Stimulated activated CD8-positive, alpha-beta memory T cell treated with anti-CD3 and anti-CD28 coated beads, Interleukin-7, amount 100 ng/mL, for 4 hours (primary cell): ENCODE measurements around the gene SBSN.

Experiments used
- DNase-seq, 2 donors: peaks; one replicate each; pipeline ENCODE4 v3.0.0-alpha.2; 2020; ENCODE audit warnings: low read depth in 2 of 2

The SBSN gene, protein sequence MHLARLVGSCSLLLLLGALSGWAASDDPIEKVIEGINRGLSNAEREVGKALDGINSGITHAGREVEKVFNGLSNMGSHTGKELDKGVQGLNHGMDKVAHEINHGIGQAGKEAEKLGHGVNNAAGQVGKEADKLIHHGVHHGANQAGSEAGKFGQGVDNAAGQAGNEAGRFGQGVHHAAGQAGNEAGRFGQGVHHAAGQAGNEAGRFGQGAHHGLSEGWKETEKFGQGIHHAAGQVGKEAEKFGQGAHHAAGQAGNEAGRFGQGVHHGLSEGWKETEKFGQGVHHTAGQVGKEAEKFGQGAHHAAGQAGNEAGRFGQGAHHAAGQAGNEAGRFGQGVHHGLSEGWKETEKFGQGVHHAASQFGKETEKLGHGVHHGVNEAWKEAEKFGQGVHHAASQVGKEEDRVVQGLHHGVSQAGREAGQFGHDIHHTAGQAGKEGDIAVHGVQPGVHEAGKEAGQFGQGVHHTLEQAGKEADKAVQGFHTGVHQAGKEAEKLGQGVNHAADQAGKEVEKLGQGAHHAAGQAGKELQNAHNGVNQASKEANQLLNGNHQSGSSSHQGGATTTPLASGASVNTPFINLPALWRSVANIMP

DNA sequence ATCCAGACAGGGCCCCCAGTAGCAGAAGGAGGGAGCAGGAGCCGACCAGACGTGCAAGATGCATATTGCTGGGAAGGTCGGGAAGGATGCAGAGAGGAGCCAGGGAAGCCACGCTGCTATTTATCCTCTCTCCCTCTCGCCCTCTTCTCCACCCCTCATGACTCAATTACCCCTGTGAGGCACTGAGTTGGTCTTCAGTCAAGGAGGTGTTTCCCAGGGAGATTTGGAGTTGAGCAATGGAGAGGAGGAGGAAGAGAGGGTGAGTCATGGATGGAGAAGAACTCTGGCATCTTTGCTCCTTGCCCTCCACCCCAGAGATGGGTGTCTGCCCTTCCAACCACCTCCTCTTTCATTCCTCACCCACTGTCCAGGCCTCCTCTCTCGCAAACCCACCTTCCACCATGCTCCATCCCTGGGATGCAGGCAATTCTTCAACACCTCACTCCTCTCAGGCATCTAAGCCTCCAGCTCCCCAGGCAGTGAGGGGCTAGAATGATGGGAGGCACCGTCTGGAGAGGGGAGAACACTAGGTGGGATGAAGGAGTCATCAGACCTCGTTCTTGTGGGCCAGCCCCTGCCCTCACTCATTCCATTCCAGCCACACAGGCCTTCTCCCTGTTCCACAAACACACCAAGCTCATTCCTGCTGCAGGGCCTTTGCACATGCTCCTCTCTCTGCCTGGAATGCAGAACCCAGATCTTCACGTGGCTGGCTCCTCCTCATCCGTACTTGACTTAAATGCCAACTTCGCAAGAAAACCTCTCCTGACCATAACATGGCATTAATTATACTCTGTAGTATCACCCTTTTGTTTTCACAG, at the start of gene SBSN:
SBSN (minus strand) TSS at position 94 of the 821 bp plus-strand sequence; CDS start at position 64, 30 bp downstream.
- DNase-seq = no peak

DNA sequence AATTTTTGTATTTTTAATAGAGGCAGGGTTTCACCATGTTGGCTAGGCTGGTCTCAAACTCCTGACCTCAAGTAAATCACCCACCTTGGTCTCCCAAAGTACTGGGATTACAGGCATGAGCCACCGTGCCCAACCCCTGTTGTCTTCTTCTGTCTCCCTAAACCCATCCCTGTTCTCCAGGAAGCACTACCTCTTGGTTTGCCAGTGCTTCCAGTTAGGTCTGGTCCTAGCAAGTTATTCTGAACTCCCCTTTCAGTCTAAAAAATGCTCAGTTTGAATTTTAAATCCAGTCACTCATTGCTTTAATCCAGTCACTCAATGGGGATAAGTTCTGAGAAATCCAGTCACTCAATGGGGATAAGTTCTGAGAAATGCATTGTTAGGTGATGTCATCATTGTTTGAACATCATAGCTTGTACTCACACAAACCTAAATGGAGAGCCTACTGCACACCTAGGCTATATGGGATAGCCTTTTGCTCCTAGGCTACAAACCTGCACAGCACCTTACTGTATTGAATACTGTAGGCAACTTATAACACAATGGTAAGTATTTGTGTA, 43.4 kb upstream of the SBSN start:
- DNase-seq = no peak

DNA sequence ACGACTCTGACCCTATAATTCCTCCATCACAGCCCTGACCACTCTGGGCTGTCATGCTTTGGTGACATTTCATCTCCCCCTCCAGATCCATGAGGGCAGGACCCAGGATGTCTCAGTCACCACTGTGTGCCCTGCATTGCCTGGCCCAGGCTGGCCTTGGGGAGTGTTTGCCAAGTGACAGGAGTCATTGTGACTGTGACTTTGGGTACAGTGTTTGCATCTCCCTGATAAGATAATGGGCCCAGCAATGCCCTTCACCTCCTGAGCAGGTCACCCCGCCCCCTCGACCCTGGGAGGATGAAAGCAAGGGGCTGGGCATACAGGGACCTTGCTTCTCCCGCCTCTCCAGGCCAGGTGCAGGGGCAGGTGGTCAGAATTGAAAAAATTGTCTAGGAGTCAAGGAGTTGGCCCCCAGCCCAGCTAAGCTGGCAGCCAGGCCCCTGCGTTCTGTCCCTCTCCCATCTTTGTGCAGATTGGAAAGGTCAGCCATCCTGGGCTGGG, 41.2 kb upstream of the SBSN start:
- no peak for DNase-seq

DNA sequence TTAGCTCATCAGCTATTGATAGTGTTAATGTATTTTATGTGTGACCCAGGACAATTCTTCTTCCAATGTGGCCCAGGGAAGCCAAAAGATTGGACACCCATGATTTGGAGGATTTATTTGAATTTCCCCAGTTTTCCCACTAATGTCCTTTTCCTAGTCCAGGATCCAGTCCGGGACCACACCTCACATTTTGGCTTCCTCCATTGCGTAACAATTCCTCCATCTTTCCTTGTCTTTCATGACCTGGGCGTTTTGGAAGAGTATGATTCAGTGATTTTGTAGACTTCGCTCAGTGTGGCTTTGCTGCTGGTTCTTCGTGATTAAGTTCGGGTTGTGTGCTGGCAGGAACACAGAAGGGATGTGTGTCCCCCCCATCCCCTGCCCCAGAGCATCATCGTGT, 38.6 kb upstream of the SBSN start:
- no peak for DNase-seq

DNA sequence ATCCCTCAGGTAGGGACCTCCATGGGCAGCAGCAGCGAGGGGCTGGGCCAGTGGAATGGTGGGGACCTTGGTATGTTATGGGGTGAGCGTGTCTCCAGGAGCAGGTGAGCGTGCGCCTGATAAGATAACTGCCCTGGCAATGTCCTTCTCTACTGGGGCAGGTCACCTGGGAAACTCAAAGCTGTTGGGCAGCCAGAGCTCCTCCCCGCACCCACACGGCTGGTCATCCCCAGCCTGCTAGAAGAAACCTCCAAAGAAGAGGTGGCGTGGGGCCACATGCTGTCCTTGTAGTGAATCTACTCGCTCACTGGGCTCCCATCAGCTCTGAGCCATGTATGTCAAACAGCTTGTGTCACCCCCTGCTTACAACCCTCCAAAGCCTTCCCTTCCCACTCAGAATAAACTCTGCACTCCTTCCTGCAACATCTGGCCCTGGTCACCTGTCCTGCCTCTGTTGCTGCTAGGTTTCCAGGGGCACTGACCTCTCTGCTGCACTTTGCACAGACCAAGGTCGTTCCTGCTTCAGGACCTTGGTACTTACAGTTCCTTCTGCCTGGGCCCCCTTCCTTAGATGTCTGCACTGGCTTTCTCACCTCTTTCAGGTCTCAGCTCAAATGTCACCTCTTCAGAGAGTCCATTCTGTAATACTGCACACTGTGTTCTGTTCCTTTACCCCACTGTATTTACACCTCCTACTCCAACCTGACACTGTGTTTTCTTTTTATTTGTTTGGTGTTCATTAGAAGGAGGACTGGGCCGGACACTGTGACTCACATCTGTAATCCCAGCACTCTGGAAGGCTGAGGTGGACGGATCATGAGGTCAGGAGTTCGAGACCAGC, 37.1 kb upstream of the SBSN start:
- DNase-seq = no peak

DNA sequence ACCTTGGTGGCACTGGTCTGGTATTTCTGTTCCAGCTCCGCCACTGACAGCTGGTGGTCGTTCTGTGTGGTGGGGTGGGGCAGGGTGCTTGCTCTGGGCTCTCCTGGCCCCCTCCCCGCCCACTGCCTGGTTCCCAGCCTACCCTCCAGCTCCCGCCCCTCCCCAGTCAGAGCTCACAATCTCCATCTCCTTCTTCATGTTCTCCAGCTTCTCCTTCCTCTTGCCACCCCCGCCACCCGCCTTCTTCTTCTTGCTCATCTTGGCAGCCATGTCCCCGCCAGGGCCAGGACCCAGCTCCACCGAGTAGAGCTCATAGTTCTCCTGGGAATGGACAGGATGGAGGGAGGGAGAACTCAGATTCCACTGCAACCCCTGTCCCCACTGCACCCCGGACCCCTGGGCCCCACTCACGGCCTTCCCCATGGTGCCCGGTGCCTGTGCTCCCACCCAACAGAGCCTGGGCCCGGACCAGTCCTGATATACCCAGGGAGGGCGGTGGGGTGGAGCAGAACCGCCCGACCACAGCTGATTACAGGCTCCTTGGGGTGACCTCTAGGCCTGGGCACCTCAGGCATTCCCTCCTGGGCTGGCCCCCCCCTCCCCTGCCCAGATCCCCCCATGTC, 35.2 kb upstream of the SBSN start, which contains the start of gene ATP4A:
ATP4A (minus strand) TSS at position 452 of the 623 bp plus-strand sequence; CDS start at position 423, 29 bp downstream.
- DNase-seq = no peak

DNA sequence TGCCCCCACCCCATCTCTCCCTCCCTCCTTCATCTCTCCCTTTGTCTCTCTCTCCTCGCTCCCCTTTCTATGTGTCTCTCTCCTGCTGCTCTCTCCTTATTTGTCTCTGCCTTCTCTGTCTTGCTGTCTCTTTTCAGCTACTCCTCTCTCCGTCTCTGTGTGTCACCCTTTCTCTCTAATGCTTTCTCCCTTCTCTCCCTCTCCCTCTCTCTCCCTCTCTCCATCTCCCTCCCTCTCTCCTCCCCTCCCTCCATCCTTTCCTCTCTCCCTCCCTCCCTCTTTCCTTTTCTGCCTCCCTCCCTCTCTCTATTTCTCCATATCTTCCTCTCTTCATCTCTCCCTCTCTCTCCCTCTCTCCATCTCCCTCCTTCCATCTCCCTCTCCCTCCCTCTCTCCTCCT, 34.7 kb upstream of the SBSN start:
- no peak for DNase-seq

DNA sequence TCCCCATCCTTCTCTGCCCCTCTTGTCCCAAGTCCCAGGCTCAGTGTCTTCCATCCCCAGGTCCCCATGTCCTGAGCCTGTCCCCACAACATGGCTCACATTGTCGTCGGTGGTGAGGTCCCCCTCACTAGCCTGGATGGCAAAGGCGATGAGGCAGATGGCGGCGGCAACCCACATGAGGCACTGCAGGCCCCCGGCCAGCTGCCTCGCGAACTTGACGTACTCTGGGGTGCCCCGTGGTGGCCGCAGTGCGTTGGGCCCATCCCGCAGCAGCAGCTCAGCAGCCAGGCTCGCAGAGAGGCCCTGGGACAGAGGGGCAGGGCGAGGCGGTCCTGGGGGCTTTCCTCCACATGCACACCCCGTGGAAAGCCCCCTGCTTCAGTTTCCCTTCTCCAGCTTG, 34.2 kb upstream of the SBSN start:
- DNase-seq = no peak

DNA sequence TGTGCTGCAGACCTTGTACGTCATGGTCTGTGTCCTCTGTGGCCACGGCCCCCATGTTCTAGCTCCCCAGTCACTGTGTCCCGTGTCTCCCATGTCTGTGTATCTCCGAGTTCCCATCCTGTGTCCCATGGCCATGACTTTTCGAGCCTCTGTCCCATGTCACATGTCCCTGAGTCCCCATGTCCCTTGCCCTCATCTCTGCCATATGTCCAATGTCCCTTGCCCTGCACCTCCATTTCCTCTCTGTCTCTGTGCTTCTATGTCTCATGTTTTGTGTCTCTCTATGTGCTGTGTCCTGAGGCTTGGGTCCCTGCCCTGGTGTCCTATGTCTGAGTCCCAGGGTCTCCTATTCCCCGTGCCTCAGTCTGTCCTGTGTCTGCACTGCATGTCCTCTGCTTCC, 33.3 kb upstream of the SBSN start:
- no peak for DNase-seq

DNA sequence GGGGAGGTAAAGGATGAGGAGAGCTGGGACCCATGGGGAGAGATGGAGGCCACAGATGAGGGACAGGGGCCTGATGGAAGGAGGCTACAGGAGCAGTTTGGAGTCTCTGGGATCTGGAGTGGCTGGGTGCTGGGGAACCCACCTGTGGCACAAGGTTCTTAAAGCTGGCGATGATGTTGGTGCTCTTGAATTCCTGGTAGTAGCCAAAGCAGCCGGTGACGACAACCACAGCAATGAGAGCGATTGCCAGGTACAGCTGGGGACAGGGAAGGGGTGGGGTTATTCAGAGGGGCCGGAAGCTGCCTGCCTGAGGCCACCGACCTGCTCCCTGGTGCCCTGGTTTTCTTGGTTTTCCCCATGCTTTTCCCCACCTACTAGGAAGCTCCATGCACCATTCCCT, 32.6 kb upstream of the SBSN start:
- no peak for DNase-seq

DNA sequence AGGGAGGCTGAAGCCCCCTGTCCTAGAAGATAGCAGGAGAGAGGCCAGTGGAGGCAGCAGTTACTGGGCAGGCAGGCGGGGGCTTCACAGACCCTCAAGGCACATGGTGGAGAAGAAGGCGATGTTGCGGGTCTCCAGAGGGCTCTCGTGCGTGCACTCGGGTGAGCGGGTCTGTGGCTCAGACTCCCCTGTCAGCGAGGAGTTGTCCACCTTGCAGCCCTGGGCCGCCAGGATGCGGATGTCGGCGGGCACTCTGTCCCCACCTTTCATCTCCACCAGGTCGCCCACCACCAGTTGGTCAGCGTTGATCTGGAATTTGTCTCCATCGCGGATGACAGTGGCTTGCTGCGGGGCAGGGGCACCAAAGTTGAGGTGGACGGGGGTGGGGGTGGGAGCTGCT, 32.2 kb upstream of the SBSN start:
- DNase-seq = no peak

DNA sequence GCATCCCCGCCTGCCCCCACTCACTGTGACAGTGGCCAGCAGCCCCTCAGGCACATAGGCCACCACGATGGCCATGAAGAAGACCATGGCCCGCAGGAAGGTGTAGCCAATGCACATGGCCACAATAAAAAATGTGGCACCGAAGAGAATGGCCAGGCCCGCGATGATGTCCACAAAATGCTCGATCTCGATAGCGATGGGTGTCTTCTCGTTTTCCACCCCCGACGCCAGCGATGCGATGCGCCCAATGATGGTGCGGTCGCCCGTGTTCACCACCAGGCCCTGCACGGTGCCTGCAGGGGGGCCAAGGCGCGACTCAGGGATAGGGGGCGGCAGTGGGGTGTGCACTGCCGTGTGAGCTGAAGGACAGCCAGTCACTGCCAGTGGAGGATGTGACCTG, 31.7 kb upstream of the SBSN start:
- no peak for DNase-seq

DNA sequence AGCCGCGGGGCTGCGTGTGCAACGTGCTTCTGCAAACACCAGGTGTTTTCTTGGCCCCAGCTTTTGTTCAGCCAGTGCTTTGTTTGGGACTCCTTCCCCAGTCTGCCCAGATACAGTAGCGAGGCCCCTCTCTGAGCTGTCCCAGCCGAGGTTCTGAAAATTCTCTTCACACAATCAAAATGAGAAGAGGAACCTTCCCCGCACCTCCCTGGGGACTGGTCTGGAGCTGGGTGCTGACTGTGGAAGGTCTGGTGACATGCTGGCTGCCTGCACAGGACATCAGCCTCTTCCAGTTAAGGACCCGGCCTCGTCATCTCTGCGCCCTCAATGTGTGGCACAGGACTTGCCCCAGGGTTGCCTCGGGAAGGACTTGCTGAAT, 31.2 kb upstream of the SBSN start:
- no peak for DNase-seq

DNA sequence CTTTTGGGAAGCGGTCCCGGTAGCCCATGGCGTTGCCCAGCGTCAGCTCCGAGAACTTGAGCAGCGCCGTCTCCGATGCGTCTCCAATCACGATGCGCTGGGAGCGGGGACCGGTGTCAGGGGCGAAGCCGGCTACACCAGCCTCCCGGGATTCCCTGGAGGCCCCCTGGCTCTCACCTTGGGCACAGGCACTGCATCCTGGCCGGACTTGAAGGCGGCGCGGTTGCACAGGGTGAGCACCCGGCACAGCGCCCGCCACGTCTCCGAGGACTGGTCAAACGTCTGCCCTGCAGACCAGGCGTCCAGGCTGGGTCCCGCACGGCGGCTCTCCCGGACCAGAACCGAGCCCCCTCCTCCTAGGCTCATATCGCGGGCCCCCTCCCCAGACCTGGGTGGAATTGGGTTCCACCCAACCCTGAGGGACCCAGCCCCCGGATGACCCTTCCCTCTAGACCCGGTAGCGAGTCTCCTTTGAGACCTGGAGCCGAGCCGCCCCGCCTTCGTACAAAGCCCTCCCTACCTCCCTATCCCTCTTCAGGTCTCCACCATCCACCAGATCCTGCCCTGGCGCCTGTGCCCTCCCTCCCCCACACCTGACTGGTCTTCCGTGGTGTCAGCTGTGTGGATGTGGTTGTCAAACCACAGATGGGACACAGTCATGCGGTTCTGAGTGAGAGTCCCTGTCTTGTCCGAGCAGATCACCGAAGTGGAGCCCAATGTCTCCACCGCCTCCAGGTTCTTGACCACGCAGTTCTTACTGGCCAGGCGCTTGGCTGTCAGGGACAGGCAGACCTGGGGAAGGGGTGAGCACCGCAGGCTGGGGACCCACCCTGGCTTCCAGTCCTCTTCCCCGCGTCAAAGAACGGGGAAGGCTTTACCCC, 30.5 kb upstream of the SBSN start:
- no peak for DNase-seq

DNA sequence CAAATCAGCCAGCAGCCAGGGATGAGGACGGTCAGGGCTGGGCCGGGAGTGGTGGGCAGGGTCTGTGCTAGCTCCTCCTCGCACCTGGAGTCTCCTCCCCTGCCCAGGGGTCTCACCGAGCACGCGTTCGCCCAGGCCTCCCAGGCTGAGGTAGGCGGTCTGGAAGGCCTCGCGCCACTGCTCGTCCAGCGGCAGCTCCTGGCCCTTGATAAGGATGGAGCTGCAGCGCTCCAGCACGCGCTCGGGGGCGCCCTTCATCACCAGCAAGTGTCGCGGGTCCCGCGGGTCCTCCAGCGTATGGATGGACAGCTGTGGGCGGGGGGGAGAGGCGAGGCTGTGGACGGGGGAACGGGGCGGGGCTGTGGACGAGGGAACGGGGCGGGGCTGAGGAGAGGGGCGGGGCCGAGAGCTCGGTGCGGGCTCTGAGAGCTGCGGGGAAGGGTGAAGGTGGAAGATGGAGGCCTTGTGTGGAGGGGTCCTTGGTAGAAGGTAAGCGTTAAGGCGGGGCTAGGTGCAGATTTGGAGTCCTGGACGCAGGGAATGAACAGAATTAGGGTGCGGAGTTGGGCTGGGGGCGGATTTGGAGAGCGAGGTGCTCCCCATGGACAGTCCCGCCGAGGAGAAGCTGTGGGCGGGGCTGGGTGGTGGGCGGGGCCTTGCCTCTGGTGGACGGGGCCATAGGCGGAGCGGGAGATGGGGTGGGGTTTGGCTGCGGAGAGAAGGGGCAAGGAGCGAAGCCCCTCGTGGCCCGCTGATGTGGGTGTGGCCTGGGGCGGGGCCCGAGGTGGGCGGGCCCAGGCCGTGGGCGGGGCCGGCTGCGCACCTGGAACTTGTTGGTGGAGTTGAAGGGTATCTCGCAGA, 29.7 kb upstream of the SBSN start:
- peak in 1 of 2 donors; percentile 30 for DNase-seq

DNA sequence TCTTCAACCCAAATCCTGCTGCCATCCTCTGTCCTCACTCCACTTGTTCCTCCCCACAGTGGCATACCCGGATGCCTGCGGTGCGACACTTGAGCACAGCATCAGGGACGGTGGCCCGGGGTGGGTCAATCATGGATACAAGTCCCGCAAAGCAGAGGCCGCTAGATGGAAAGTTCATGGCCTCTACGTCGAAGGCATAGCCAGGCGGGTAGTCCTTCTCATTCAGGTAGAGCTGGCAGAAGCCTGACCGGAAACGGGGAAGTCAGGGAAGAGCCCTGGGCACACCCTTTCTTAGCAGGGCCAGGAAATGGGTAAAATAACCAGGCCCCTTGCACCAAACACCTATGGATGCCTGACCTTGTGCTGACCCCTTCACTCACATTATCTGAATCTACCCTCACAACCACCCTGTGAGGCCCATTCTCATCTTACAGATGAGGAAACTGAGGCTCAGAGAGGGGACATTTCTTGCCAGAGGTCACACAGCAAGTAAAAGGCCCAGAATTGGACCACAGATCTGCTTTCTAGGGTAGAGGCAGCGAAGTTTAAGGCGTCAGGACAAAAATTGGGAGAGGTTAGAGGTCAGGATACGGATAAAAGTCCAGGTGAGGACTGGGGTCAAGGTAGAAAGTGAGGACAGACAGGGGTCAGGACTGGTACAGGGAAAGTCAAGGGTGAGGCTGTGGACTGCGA, 28.9 kb upstream of the SBSN start:
- no peak for DNase-seq

DNA sequence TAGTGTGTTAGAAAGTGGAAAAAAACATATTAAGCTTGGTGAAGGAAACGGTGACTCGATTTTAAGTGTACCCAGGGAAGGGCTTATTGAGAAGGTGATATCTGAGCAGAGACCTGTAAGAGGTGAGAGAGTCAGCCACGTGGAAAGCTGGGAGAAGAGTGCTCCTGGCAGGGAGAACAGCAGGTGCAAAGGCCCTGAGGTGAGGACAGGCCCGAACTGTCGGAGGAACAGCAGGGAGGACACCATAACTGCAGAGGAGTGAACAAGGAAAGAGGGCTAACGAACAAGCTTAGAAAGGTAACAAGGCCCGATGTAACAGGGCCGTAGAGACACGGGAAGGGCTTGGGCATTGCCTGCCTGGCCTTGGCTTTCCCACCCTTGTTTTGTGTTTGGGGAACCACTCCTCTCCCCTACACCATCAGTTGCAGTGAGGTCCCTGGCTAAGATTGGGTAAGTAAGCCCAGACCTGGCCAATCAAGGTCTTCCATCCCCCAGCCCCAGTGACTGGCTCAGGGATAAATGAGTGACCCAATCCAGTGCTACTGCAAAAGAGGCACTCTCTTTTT, 28.0 kb upstream of the SBSN start:
- DNase-seq = no peak
